ENCODE measurements around the gene LRRC8C.

LRRC8C gene

GRCh38 chr1:89602871-89603404 lies 30.0 kb upstream of the LRRC8C start:
- TF ChIP-seq CTCF (IDR thresholded peaks at IDR 0.05; ENCODE audit: borderline replicate concordance, extremely low read depth, low read length, poor library complexity, severe bottlenecking) (no peak), EZH2 (IDR thresholded peaks at IDR 0.05; ENCODE audit: borderline replicate concordance, low read depth, low read length, severe bottlenecking) (no peak)
- Histone ChIP-seq H3K79me2 (ENCODE audit: insufficient read depth, low read length) (no peaks in the 10 kb centered on the region), H3K27me3 (ENCODE audit: insufficient read depth, low read length, poor library complexity) (no peaks in the 10 kb centered on the region), H3K27ac (ENCODE audit: low read length) (no peak overlapping the region), H2AFZ (ENCODE audit: low read depth, low read length) (no peak overlapping the region), H3K4me1 (ENCODE audit: insufficient read depth, low read length) (no peaks in the 10 kb centered on the region), H3K4me2 (ENCODE audit: insufficient read depth, low read length) (no peak overlapping the region), H3K9me3 (ENCODE audit: insufficient read depth, low read length, severe bottlenecking) (no peaks in the 10 kb centered on the region), H3K4me3 (ENCODE audit: low read depth in 1 of 2, low read length in 2 of 2) (no peak overlapping the region), H3K9ac (ENCODE audit: low read depth, low read length) (no peak overlapping the region), H4K20me1 (ENCODE audit: insufficient read depth, low read length) (no peaks in the 10 kb centered on the region), H3K36me3 (ENCODE audit: insufficient read depth, low read length) (no peaks in the 10 kb centered on the region)
- DNase-seq: no peak
- no peak for ATAC-seq (ENCODE audit: insufficient read depth, low read depth)

- Histone ChIP-seq H3K4me1 (ENCODE audit: insufficient read depth, low read length) (no peaks in the 10 kb centered on the region), H3K4me2 (ENCODE audit: insufficient read depth, low read length) (no peak overlapping the region), H3K27me3 (ENCODE audit: insufficient read depth, low read length, poor library complexity) (no peaks in the 10 kb centered on the region), H3K9ac (ENCODE audit: low read depth, low read length) (no peak overlapping the region), H2AFZ (ENCODE audit: low read depth, low read length) (no peak overlapping the region), H3K4me3 (ENCODE audit: low read depth in 1 of 2, low read length in 2 of 2) (no peak overlapping the region), H4K20me1 (ENCODE audit: insufficient read depth, low read length) (no peaks in the 10 kb centered on the region), H3K9me3 (ENCODE audit: insufficient read depth, low read length, severe bottlenecking) (no peaks in the 10 kb centered on the region), H3K27ac (ENCODE audit: low read length) (no peak overlapping the region), H3K79me2 (ENCODE audit: insufficient read depth, low read length) (no peaks in the 10 kb centered on the region), H3K36me3 (ENCODE audit: insufficient read depth, low read length) (no peaks in the 10 kb centered on the region)
- TF ChIP-seq EZH2 (IDR thresholded peaks at IDR 0.05; ENCODE audit: borderline replicate concordance, low read depth, low read length, severe bottlenecking) (no peak), CTCF (IDR thresholded peaks at IDR 0.05; ENCODE audit: borderline replicate concordance, extremely low read depth, low read length, poor library complexity, severe bottlenecking) (no peak)
- ATAC-seq (ENCODE audit: insufficient read depth, low read depth): no peak
- DNase-seq: no peak
Observed at GRCh38 chr1:89603651-89604413, 29.1 kb upstream of the LRRC8C start.

- Histone ChIP-seq H3K36me3 (ENCODE audit: insufficient read depth, low read length) (no peaks in the 10 kb centered on the region), H3K9me3 (ENCODE audit: insufficient read depth, low read length, severe bottlenecking) (no peaks in the 10 kb centered on the region), H3K27me3 (ENCODE audit: insufficient read depth, low read length, poor library complexity) (no peaks in the 10 kb centered on the region), H4K20me1 (ENCODE audit: insufficient read depth, low read length) (no peaks in the 10 kb centered on the region), H3K4me3 (ENCODE audit: low read depth in 1 of 2, low read length in 2 of 2) (no peak overlapping the region), H3K79me2 (ENCODE audit: insufficient read depth, low read length) (no peaks in the 10 kb centered on the region), H3K4me1 (ENCODE audit: insufficient read depth, low read length) (no peaks in the 10 kb centered on the region), H3K27ac (ENCODE audit: low read length) (no peak overlapping the region), H3K9ac (ENCODE audit: low read depth, low read length) (no peak overlapping the region), H2AFZ (ENCODE audit: low read depth, low read length) (no peak overlapping the region), H3K4me2 (ENCODE audit: insufficient read depth, low read length) (no peak overlapping the region)
- ATAC-seq (ENCODE audit: insufficient read depth, low read depth) (no peak), DNase-seq (no peak)
- no peak for TF ChIP-seq EZH2 (IDR thresholded peaks at IDR 0.05; ENCODE audit: borderline replicate concordance, low read depth, low read length, severe bottlenecking)
- TF ChIP-seq CTCF (IDR thresholded peaks at IDR 0.05; ENCODE audit: borderline replicate concordance, extremely low read depth, low read length, poor library complexity, severe bottlenecking): no peak
Observed at GRCh38 chr1:89604414-89604735, 28.5 kb upstream of the LRRC8C start.
